IPS-11a (cell line): ENCODE measurements around the gene ABHD8.

Experiments used
- H3K4me3 ChIP-seq: one replicate; pipeline ENCODE4 v1.5.1; 2013; ENCODE audit warnings: low read depth, low read length, control low read depth

ABHD8 gene

DNA sequence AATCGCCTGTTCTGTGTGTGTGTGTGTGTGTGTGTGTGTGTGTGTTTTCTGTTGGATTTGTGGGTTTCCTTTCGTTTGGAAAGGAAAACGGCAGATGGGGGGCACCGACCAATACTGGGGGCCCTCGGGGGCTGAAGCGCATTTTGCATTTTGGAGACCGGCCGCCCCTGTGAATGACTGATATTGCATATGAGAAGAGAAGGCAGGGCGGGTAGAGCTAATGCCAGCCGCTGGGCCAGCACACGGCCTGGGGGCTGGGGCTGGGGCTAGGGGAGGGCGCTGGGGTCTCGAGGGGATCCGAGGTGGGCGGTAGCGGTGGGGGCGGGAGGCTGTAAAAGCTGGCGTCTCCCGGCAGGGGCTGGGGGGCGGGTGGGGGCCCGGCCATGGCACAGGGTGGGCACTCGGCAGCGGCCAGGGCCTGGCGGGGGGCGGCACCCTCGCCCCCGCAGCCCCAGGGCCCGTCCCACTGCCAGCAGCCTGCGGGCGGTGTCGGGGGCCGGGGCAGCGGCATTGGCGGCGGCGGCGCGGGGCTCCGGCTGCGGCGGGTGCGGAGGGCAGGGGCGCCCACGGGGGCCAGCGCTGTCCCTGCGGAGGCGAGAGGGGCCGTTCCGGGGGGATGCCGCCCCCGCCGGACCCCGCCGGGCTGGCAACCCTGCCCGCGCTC lies 20.2 kb upstream of the ABHD8 start:
- H3K4me3 ChIP-seq, result no peak overlapping the region

DNA sequence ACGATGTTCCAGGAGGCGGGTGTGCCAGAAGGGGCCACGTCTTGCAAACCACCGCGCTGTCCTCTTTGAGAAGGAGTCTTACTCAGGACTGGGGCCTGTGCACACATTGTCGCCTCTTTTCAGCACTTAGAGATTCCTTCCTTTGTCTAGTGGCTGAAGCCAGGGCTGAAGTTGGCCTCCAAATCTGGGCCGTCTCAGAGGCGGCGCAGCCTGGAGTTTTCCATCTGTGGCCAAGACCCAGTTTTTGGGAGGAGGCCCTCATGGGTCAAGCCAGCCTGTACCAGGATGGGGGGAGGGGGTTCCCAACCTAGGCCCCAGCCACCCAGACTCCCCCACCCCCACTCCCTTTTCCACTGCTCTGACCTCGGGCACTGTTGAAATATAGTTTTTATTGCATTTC lies 19.6 kb upstream of the ABHD8 start:
- no peak overlapping the region for H3K4me3 ChIP-seq

DNA sequence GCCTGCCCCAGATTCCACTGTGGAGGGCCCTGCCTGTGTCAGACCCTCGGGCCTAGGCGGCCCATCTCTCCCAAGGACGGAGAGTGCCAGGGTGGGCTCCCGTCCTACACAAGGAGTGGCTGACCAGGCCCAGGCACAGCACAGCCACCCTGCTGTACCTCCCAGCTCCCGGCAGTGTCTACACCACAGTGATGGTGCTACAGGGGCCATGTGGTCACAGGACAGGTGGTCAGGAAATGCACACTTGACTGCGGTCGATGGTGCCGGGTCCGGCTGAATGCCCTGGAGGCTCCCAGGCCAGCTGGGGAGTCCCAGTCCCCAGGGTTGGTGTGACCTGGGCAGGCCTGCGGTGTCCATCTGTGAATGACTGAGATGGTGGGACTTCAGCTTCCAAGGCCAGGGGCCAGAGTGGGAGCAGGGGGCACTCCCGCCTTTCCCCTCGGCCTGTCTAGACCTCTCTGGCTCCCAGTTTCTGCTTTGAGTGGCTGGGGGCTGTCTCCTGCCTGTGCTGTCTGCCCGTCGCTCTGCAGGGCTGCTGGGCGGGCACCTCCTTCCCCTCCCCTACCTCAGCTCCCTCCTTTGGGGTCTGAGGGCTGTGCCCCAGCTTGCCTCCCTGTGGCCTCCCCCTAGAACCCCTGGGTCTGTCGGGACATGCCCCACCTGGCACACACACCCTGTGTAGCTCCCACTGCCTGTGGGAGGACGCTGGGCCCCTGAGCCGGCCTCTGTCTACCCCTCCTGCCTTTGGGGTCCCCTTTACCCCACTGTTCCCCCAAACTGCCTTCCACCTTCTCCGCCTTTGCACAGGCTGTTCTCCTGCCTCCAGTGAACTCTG lies 18.6 kb upstream of the ABHD8 start:
- no peak overlapping the region for H3K4me3 ChIP-seq

DNA sequence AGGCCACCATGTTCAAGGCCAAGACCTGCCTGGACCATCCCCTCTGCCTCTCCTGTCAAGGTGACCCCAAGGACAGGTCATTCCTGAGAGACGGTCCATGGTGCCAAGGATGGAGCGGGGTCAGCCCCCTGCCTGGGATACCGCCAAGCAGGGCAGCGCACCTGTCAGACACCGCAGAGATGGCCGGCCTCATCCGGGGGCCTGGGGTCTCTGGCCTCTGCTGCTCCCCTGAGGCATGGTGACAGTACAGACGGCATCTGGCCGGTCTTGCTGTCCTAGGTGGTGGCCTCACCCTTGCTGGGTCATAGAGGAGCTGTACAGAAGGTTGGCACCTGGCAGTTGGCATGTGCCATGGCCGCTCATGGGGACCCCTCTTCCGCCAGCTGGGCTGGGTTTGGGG lies 17.2 kb upstream of the ABHD8 start:
- no peak overlapping the region for H3K4me3 ChIP-seq

DNA sequence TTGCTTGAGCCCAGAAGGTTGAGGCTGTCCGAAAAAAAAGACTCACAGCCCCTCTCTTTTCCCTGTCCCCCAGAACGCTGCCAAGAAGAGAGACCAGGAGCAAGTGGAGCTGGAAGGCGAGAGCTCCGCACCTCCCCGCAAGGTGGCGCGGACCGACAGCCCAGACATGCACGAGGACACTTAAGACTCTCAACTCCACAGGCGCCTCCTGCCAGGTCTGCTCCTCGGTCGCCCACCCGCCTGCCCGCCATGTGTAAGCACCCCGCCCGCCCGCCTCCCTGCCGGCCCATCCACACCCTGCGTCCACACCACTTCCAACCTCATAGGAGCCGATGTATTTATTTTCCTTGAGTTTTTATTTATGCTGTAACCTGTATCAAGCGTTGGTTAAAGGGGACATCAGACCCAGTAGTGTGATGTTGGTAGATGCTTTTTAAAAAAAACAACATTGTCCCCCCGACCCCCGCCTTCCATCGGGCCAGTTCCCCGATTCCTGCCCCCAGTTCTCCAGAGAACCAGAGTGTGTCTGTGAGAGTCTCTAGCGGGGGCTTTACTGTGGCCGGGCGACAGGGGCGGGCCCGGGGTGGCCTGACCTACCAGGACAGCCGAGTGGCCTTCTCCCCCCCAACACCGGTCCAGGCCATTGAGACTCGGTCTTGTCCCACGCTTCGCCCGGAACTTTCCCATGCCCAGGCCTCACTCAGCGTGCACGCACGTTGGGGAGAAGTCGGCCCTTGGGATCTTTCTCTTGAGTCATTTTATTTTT lies 16.4 kb upstream of the ABHD8 start:
- H3K4me3 ChIP-seq, result no peak overlapping the region

DNA sequence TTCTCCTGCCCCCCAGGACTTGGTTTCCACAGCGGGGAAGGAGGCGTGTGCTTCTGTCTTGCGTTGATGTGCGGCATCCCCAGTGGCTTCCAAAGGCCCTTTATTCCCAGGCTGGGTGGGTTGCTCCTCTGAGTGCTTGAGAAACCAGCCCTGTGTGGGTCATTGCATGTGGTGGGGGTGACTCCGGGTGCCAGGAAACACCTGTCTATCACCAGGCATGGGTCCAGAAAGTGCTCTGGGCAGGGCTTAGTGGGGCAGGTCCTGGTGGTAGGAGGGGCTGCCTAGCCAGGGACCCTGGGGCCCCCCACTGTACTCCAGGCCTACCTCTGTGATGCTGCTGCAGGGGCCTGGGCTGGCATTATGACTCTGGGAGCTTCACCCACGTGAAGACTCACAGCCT lies 15.7 kb upstream of the ABHD8 start:
- H3K4me3 ChIP-seq, result no peak overlapping the region

DNA sequence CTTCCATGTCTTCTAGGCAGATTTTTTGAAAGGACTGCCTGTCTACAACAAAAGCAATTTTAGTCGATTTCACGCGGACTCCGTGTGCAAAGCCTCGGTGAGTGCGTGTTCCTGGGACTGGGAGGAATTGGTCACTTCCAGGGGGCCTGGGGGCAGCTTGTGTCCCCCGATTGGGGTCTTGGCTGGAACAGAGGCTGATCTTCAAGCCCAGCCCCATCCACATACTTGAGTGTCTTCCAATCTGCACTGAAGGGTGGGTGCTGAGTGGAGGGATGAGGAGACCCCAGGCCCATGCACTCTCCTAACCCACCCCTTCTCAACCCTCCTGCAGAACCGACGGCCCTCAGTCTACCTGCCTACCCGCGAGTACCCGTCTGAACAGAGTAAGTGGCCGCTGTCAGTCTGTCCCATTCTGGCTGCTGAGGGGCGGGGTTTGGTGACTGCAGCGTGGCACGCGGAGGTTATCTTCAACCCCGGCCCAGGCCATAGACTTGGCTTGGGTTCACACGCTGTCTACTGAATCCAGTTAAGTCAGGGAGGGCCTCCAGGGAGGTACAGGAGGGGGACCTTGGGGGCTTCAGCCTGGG lies 10.9 kb upstream of the ABHD8 start:
- H3K4me3 ChIP-seq, result no peak overlapping the region

DNA sequence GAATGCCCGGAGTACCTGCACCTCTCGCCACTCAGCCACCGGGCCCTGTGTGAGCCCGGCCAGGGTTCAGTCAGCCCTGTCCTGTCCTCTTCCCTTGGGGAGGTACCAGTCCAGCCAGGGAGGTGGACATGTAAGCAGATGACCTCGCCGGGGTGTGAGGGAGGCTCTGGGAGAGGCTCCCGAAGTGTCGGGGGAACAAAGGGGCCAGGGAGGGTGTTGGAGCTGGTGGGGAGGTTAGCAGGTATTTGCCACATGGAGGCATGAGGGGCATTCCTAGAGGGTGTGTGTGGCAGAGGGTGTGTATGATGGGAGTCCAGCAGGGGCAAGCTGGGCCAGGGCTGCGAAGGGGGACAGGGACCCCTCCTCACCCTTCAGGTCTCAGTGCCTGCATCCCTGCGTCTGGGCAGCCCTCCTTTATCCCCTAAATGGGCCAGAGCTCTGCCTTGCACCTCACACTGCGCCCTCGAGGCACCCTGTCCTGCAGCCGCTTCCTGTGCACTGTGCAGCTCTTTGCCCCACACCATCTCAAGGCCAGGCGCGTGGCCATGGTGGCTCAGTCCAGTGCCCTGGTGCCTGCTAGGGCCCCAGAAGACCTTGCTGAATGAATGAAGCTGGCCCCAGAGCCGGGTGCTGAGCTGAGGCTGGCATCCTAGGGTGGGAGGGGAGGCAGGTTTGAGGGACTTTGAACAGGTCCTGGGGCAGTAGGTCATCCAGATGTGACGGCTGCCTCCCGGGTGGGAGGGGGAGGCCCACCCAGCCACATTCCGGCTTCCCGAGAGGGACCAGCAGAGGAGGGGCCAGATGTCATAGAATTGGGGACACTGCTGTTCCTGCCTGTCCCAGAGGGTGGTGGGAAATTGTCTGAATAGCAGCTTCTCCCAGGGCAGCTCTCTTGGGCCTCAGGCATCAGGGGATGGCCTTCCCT lies 9.2 kb upstream of the ABHD8 start:
- no peak overlapping the region for H3K4me3 ChIP-seq

DNA sequence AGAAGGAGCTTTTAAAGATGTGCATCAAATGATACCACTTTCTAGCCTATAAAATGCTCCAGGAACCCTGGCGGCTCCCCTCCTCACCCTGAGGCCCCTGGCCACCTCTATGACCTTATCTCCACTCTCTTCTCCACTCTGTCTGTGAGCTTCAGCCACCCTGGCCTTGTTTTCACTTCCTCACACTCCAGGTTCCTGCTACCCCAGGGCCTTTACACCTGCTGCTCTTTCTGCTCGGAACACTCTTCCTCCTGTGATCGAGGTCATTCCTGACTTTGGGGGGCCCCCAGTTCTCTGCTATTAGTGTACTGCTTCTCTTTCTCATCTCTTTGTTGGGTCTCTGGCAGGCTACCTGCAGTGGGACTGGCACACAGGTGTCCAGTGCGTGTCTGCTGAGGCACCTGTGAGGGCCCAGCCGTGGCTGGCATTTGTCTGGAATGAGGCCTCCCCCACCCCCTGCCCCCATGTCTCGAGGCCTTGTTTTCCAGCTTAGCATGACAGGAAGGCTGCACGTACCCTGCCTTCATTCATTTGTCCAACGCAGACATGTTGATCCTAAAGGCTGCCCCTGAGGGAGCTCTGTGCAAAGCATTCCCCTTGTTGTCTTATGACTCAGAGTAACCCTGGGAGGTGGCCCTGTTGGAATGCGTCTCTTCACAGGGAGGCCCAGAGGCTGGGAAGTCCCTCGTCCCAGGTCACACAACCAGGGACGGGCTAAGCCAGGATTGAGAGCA lies 8.4 kb upstream of the ABHD8 start:
- H3K4me3 ChIP-seq, result no peak overlapping the region

DNA sequence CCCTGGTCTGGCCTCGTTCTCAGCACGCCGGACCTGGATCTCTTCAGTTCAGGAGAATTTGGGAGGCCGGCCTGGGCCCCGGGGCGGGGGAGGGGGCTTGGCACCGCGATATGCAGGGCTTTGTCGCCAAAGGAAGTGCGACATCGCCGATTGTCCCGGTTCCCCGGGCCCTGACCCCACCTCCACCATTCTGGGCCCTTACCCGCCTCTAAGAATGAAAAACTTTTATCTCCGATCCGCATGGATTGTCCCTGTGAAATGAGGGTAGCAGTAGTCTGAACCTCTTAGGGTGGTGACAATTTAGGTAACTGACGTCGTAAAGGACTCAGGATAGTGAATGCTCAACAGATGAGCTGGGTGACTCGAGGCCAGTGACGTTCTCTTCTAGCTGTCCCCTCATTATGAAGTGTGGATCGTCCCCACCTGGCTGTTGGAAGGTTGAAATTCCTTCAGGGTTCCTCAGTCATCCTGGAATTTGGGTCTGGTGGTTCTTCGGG lies 6.8 kb upstream of the ABHD8 start:
- peak overlapping the region; percentile 96 for H3K4me3 ChIP-seq

DNA sequence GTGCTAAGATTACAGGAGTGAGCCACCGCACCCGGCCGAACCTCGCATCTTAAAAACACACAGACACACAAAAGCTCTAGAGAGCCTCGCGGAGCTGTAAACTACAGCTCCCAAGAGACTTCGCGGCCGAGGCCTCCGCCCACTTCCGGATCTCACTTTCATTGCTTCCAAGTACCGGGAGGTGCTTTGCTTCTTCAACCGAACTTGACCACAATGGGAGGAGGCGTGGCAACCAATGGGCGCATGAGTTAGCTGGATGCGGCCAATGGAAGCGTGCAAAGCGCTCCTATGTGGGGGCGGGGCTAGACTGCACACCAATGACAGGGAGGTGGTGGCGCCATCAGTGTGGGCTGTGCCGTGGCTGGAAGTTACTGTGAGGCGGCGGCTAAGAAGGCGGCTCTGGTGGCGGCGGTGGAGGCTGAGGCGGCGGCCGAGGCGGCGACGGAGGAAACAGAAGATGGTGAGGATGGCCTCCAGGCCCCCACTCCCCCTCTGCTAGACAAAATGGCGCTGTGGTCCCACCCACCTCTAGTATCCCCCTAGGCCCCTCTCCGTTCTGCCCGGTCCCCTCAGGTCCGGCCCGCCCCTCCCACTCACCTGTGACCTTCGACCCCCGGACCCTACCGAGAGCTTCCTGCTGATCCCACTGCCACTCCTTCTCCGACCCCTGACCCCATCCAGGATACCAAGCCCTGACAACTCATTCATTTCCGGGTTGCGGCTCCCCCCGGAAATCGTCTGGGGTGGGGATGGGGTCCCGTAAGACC lies 6.2 kb upstream of the ABHD8 start, which contains the start of gene DDA1:
TSS of gene DDA1 (plus strand) at position 366 of the 767 bp plus-strand sequence. CDS start at position 458, 92 bp downstream.
- peak within 1 kb of the TSS; percentile 96 for H3K4me3 ChIP-seq

DNA sequence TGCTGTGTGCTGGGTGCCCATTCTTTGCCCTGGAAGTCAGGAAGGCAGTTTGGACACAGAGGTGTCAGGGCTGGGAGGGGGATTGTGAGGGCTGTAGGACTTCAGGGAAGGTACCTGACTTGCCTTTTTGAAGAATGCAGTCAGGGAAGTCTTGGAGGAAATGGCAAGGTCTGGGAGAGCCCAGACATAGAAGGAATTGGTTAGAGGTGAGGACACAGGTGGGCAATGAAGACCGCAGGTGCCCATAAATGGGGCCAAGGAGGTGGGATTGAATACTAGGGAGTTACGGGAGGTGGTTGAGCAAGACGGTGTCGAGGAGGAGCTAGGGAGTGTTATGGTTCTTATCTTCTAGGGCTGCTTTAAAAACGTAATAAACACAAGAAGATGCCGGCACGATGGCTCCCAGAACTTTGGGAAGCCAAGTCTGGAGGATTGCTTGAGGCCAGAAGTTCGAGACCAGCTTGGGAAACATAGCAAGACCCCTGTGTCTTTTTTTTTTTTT lies 4.7 kb upstream of the ABHD8 start:
- no peak overlapping the region for H3K4me3 ChIP-seq

DNA sequence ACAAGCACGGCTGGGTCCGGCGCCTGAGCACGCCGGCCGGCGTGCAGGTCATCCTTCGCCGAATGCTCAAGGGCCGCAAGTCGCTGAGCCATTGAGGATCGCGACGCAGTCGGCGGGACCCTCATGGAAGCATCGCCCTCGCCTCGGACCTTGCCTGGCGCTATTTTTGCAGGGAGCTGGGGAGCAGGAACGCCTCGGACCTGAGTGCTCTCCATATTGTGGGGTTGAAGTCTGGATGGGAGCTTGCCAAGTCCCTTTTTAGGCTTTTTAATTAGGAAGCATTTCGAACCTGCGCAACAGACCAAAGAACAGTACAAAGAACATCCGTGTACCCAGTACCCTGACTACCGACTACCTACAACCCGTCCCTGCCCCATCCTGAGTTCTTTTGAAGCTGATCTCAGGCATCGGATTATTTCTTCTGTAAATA lies 3.1 kb upstream of the ABHD8 start:
- peak overlapping the region; percentile 92 for H3K4me3 ChIP-seq

DNA sequence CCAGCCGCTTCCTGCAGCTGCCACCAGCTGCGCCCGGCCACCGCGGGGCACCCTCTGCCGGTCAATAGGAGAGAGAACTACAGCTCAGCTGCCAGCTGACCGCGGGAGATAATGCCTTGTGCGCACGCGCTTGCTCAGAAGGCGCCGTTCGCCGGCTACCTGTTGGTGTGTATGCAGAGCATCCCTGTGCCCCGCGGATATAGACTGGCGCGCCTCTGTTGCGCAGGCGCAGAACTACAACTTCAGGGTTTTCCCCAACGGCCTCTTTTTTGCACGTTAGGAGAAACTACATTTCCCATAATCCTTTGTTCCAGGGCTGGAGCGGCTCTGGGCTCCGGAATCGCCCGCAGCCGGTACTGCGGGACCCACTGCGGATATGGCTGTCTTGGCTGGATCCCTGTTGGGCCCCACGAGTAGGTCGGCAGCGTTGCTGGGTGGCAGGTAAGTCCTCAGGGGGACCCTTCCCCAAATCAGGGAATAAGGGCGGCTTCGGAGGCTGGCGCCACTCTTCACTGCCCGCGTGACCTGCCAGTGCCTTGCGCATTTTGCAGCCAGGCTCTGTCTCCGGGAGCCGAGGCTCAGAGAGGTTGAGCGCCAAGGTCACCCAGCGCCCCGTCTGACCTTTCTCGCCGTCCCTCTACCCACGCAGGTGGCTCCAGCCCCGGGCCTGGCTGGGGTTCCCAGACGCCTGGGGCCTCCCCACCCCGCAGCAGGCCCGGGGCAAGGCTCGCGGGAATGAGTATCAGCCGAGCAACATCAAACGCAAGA lies 2.5 kb upstream of the ABHD8 start, which contains the start of gene MRPL34:
TSS of gene MRPL34 (plus strand) at position 356 of the 768 bp plus-strand sequence. CDS start at position 377, 21 bp downstream.
- H3K4me3 ChIP-seq, result peak within 1 kb of the TSS; percentile 92

DNA sequence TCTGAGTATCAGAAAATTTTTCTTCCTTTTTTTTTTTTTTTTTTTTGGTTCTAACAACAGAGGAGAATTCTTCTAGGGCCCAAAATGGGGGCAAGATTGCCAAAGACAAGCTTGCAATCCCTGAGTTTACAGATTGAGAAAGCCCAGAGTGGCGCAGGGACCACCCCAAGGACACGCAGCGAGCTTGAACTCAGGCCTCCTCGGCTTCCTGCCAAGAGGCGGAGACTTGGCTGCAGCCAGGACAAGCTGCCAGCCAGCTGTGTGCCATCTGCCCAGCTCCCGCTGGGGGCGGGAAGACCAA lies 1.9 kb upstream of the ABHD8 start:
- H3K4me3 ChIP-seq, result no peak overlapping the region

DNA sequence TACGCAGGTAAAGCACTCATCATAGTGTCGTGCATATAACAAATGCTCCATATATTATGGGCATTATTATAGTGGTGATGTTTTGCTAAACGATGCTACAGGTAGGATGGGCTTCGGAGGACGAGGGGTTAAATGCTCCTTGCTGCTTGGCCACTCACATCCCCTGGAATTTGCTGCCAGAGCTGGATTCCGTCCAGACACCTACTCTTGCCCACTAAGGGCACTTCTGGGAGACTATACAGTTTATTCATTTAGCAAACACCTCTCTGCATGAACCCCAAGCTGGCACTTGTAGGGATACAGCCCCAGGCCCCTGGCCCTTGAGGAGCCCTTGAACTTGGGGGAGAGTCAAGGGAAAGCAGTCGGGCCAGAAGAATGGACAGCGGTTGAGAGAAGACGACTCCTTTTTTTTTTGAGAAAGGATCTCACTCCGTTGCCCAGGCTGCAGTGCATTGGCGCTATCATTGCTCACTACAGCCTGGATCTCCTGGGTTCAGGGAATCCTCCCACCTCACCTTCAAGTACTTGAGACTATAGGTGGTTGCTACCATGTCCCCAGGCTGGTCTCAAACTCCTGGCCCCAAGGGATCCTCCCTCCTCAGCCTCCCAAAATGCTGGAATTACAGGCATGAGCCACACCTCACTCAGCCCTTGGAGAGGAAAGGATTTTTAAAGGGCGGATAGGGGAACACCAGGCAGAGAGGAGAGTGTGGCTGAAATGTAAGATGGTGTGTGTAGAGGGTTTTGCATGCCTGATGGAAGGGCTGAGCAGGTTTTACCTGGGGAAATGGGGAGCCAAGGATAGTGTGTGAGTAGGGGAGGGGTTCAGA lies 1.4 kb upstream of the ABHD8 start:
- no peak overlapping the region for H3K4me3 ChIP-seq

DNA sequence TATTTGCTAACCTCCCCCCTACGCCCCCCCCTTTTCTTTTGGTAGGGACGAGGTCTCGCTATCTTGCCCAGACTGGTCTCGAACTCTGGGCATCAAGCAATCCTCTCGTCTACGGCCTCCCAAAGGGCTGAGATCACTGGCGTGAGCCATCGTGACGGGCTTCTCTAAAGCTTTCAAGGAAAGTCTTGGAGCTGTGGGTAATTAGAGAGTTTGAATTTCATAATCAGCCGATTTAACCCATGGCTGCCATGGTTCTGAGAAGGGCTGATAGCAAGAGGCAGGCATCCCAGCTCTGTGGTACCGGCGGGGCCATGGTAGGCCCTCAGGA lies 679 bp upstream of the ABHD8 start:
- no peak overlapping the region for H3K4me3 ChIP-seq
